ENCODE measurements around the gene LIMS1.
"Not testable (repeated sequence)": the region's sequence is repeated elsewhere in the genome, so short reads cannot be mapped to it uniquely, and the experiment has no call there.

The LIMS1 gene

GRCh38 chr2:108719149-108720044 is 185.1 kb downstream of the LIMS1 start, which contains the start of gene RANBP2:
RANBP2 (plus strand) TSS chr2:108719482; CDS start chr2:108719607, 125 bp downstream.
- H3K27me3 Mint-ChIP-seq, result no peaks in the 10 kb centered on the region
- peaks cover 2% of the 10 kb centered on the region for H3K36me3 Mint-ChIP-seq
- peaks cover 32% of the 10 kb centered on the region for H3K4me1 Mint-ChIP-seq
- H3K27ac Mint-ChIP-seq, result peak within 1 kb of the TSS; percentile 99
- H3K4me3 Mint-ChIP-seq, result peak within 1 kb of the TSS; percentile 98
- no peaks in the 10 kb centered on the region for H3K9me3 Mint-ChIP-seq

- H3K36me3 Mint-ChIP-seq, H3K9me3 Mint-ChIP-seq, H3K27me3 Mint-ChIP-seq: not testable (repeated sequence)
- Mint-ChIP-seq H3K27ac (peak overlapping the region; percentile 53), H3K4me3 (peak overlapping the region; percentile 30), H3K4me1 (peaks cover 55% of the 10 kb centered on the region)
Observed at GRCh38 chr2:108726048-108726447, 191.8 kb downstream of the LIMS1 start.

GRCh38 chr2:108734656-108735055 is 200.4 kb downstream of the LIMS1 start:
- not testable (repeated sequence) for H3K27me3 Mint-ChIP-seq, H3K4me1 Mint-ChIP-seq, H3K4me3 Mint-ChIP-seq, H3K27ac Mint-ChIP-seq, H3K9me3 Mint-ChIP-seq
- H3K36me3 Mint-ChIP-seq, result peaks cover 10% of the 10 kb centered on the region
